Tibial nerve (tissue), 4 donors: ENCODE measurements around the gene C12orf57.
A peak's percentile ranks its signal among the peaks of the same experiment; 100 is the strongest.

Source experiments
- EP300 ChIP-seq, 2 donors: sonication (generic); formaldehyde crosslinking; IDR thresholded peaks; one replicate each; pipeline ENCODE4 v1.6.1; 2017; ENCODE audit warnings: antibody characterized with exemption in 2 of 2, mild to moderate bottlenecking in 1 of 2
- POLR2A ChIP-seq, 2 donors: fragments of 450-650 bp; IDR thresholded peaks; one replicate each; pipeline ENCODE4 v1.6.1; 2017; ENCODE audit warnings: antibody characterized with exemption in 2 of 2, mild to moderate bottlenecking in 2 of 2, moderate library complexity in 2 of 2
- TF ChIP-seq, protein P1 (sequence below), 5 experiments: fragments of 200-600 bp in 3 of 5; fragments of 450-650 bp in 2 of 5; sonication (generic) in 3 of 5; IDR thresholded peaks; one replicate each; pipeline ENCODE4 v1.5.1; 2016 to 2019; ENCODE audit warnings: antibody characterized with exemption in 5 of 5, mild to moderate bottlenecking in 3 of 5, moderate library complexity in 2 of 5

DNA sequence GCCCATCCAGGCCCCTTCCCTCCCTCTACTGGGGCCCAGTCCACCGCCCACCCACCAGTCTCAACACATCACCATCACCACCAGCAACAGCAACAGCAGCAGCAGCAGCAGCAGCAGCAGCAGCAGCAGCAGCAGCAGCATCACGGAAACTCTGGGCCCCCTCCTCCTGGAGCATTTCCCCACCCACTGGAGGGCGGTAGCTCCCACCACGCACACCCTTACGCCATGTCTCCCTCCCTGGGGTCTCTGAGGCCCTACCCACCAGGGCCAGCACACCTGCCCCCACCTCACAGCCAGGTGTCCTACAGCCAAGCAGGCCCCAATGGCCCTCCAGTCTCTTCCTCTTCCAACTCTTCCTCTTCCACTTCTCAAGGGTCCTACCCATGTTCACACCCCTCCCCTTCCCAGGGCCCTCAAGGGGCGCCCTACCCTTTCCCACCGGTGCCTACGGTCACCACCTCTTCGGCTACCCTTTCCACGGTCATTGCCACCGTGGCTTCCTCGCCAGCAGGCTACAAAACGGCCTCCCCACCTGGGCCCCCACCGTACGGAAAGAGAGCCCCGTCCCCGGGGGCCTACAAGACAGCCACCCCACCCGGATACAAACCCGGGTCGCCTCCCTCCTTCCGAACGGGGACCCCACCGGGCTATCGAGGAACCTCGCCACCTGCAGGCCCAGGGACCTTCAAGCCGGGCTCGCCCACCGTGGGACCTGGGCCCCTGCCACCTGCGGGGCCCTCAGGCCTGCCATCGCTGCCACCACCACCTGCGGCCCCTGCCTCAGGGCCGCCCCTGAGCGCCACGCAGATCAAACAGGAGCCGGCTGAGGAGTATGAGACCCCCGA is 7.0 kb upstream of the C12orf57 start:
- TF ChIP-seq, protein P1, sequence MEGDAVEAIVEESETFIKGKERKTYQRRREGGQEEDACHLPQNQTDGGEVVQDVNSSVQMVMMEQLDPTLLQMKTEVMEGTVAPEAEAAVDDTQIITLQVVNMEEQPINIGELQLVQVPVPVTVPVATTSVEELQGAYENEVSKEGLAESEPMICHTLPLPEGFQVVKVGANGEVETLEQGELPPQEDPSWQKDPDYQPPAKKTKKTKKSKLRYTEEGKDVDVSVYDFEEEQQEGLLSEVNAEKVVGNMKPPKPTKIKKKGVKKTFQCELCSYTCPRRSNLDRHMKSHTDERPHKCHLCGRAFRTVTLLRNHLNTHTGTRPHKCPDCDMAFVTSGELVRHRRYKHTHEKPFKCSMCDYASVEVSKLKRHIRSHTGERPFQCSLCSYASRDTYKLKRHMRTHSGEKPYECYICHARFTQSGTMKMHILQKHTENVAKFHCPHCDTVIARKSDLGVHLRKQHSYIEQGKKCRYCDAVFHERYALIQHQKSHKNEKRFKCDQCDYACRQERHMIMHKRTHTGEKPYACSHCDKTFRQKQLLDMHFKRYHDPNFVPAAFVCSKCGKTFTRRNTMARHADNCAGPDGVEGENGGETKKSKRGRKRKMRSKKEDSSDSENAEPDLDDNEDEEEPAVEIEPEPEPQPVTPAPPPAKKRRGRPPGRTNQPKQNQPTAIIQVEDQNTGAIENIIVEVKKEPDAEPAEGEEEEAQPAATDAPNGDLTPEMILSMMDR (IDR thresholded peaks at IDR 0.05): no peak
- TF ChIP-seq EP300 (IDR thresholded peaks at IDR 0.05) (peak in 1 of 2 donors; percentile 52), POLR2A (IDR thresholded peaks at IDR 0.05) (no peak)
